Frontal cortex (tissue), 4 donors: ENCODE results near the gene PTTG1. TPM values are rescaled to one million over a fixed set of nuclear protein-coding genes. Genes with fewer than 3 reads are reported as not detected.

Experiments used
- DNase-seq, 2 donors: peaks; one replicate each; pipeline ENCODE4 v3.0.0; 2012; ENCODE audit warnings: low spot score in 2 of 2
- FAIRE-seq: peaks from 2 replicates; lab custom pipeline; 2012; peaks lifted over from hg19 to GRCh38; lab: Jason Lieb, UNC
- total RNA-seq: library from RNA; depleted of rRNA; stranded (reverse); fragments of >200 nt; gene quantifications from one replicate; pipeline ENCODE4 v1.2.3, GENCODE V29; 2014
- donor health status: control.
- donor health status: control.
- donor health status: control.

PTTG1 gene
- total RNA-seq, 1 donor from 2014 or later: 12.6 TPM

GRCh38 chr5:160450164-160450932, 28.7 kb downstream of the PTTG1 start:
- no peak for FAIRE-seq

GRCh38 chr5:160451281-160451680, 29.6 kb downstream of the PTTG1 start:
- FAIRE-seq (no peak), DNase-seq (no peak)

More at GRCh38 chr5:160450164-160450932, 28.7 kb downstream of the PTTG1 start:
- DNase-seq: no peak

- DNase-seq (no peak), FAIRE-seq (no peak)
Measured at GRCh38 chr5:160452036-160452435, 30.4 kb downstream of the PTTG1 start.

- DNase-seq (no peak), FAIRE-seq (no peak)
Measured at GRCh38 chr5:160452795-160453194, 31.1 kb downstream of the PTTG1 start.

GRCh38 chr5:160453751-160454150, 32.1 kb downstream of the PTTG1 start:
- no peak for FAIRE-seq

GRCh38 chr5:160455600-160455999, 33.9 kb downstream of the PTTG1 start:
- no peak for FAIRE-seq
- no peak for DNase-seq

More at GRCh38 chr5:160453751-160454150, 32.1 kb downstream of the PTTG1 start:
- DNase-seq: no peak

- DNase-seq (no peak), FAIRE-seq (no peak)
Measured at GRCh38 chr5:160456480-160457177, 35.0 kb downstream of the PTTG1 start.

- no peak for FAIRE-seq
Measured at GRCh38 chr5:160457252-160457651, 35.6 kb downstream of the PTTG1 start.

GRCh38 chr5:160458806-160459800, 37.4 kb downstream of the PTTG1 start:
- DNase-seq (no peak), FAIRE-seq (no peak)

More at GRCh38 chr5:160457252-160457651, 35.6 kb downstream of the PTTG1 start:
- DNase-seq: no peak

- no peak for FAIRE-seq
Measured at GRCh38 chr5:160460377-160461049, 38.9 kb downstream of the PTTG1 start.

GRCh38 chr5:160461378-160461777, 39.7 kb downstream of the PTTG1 start:
- DNase-seq: no peak
- FAIRE-seq: no peak

More at GRCh38 chr5:160460377-160461049, 38.9 kb downstream of the PTTG1 start:
- no peak for DNase-seq

- DNase-seq: no peak
Measured at GRCh38 chr5:160462167-160462566, 40.5 kb downstream of the PTTG1 start.

GRCh38 chr5:160463227-160463626, 41.6 kb downstream of the PTTG1 start:
- FAIRE-seq: no peak
- DNase-seq: no peak

More at GRCh38 chr5:160462167-160462566, 40.5 kb downstream of the PTTG1 start:
- no peak for FAIRE-seq

- FAIRE-seq (no peak), DNase-seq (no peak)
Measured at GRCh38 chr5:160463740-160464465, 42.2 kb downstream of the PTTG1 start.

- FAIRE-seq (no peak), DNase-seq (no peak)
Measured at GRCh38 chr5:160464466-160464797, 42.8 kb downstream of the PTTG1 start.

- DNase-seq (no peak), FAIRE-seq (no peak)
Measured at GRCh38 chr5:160466116-160466515, 44.5 kb downstream of the PTTG1 start.

- FAIRE-seq (no peak), DNase-seq (no peak)
Measured at GRCh38 chr5:160466889-160467554, 45.4 kb downstream of the PTTG1 start.
